HFFc6 (cell line): ENCODE results near the gene RASGEF1B. TPM values are rescaled to one million over a fixed set of nuclear protein-coding genes. Genes with fewer than 3 reads are reported as not detected.

ENCODE experiments used
- DNase-seq: peaks from one replicate; pipeline ENCODE4 v3.0.0-alpha.2; 2018
- H3K27ac Mint-ChIP-seq: 2 replicates; pipeline ENCODE4 v1.8.0; 2020; ENCODE audit warnings: mild to moderate bottlenecking, mixed read lengths
- H3K27me3 Mint-ChIP-seq: 2 replicates; pipeline ENCODE4 v1.8.0; 2021; ENCODE audit warnings: mild to moderate bottlenecking, moderate library complexity, mixed read lengths; ENCODE audit not compliant: insufficient read depth
- H3K36me3 Mint-ChIP-seq: 2 replicates; pipeline ENCODE4 v1.8.0; 2021; ENCODE audit warnings: low read depth, mixed read lengths
- H3K4me1 Mint-ChIP-seq: 2 replicates; pipeline ENCODE4 v1.8.0; 2020; ENCODE audit warnings: low read depth, mixed read lengths
- H3K4me3 Mint-ChIP-seq: 2 replicates; pipeline ENCODE4 v1.8.0; 2020; ENCODE audit warnings: mild to moderate bottlenecking, moderate library complexity, mixed read lengths
- H3K9me3 Mint-ChIP-seq: 2 replicates; pipeline ENCODE4 v1.8.0; 2020; ENCODE audit warnings: mild to moderate bottlenecking, mixed read lengths
- CTCF ChIP-seq: fragments of 200-600 bp; sonication (generic); IDR thresholded peaks from 2 replicates; pipeline ENCODE4 v1.5.0; 2021; ENCODE audit warnings: antibody characterized with exemption, mild to moderate bottlenecking
- total RNA-seq, 6 experiments: library from RNA; stranded (reverse); fragmentation: NEBNext Ultra II Directional; extraction: Animal tissue kit (Norgen Biotek cat#: 25700); gene quantifications; 2 replicates in 1 of 6; 3 replicates in 5 of 6; pipeline ENCODE4 v1.2.3, GENCODE V29; 2021

RASGEF1B gene
- total RNA-seq, 6 experiments from 2014 or later: not detected

GRCh38 chr4:81508411-81509185 is 36.9 kb upstream of the RASGEF1B start:
- H3K9me3 Mint-ChIP-seq: peaks cover 33% of the 10 kb centered on the region
- DNase-seq: no peak
- H3K4me1 Mint-ChIP-seq: no peaks in the 10 kb centered on the region
- H3K4me3 Mint-ChIP-seq: no peak overlapping the region
- no peak for TF ChIP-seq CTCF
- no peak overlapping the region for H3K27ac Mint-ChIP-seq
- no peaks in the 10 kb centered on the region for H3K36me3 Mint-ChIP-seq
- H3K27me3 Mint-ChIP-seq: no peaks in the 10 kb centered on the region

DNA sequence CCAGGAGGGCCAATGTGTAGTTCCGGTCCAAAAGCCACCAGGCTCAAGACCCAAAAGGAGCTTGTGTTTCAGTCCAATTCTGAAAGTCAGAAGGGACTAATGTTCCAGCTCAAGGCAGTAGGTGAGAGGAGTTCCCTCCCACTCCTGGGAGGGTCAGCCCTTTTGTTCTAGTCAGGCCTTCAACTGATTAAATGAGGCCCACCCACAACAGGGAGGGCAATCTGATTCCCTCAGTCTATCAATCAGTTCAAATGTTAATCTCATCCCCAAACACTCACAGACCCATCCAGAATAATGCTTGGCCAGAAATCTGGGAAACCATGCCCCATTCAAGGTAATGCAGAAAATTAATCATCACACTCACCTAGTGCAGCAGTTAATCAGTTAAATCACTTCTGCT is 35.8 kb upstream of the RASGEF1B start:
- Mint-ChIP-seq H3K27me3 (no peaks in the 10 kb centered on the region), H3K9me3 (peaks cover 40% of the 10 kb centered on the region), H3K4me1 (no peaks in the 10 kb centered on the region), H3K27ac (no peak overlapping the region), H3K4me3 (no peak overlapping the region), H3K36me3 (no peaks in the 10 kb centered on the region)
- DNase-seq: no peak
- TF ChIP-seq CTCF: no peak

DNA sequence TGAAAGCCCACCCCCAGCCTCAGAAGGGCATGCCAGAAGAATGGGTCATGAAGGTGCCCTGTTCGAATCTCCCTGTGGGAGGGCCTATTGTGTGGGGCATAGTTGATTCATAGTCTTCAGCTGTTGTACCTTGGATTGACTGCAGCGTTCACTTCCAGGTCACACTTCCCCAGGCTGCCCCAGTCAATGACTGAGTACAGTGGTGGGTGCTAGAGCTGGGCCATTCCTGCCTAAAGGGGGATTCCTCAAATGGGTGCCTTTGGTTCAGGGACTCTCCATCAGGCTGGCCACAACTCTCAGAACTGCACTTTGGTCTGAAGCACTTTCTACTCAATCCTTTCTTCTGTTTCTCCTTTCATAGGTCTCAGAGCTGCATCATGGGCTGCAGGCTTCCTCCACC is 35.0 kb upstream of the RASGEF1B start:
- Mint-ChIP-seq H3K27ac (no peak overlapping the region), H3K4me3 (no peak overlapping the region), H3K36me3 (no peaks in the 10 kb centered on the region), H3K4me1 (no peaks in the 10 kb centered on the region), H3K27me3 (no peaks in the 10 kb centered on the region), H3K9me3 (peaks cover 43% of the 10 kb centered on the region)
- no peak for DNase-seq
- no peak for TF ChIP-seq CTCF

DNA sequence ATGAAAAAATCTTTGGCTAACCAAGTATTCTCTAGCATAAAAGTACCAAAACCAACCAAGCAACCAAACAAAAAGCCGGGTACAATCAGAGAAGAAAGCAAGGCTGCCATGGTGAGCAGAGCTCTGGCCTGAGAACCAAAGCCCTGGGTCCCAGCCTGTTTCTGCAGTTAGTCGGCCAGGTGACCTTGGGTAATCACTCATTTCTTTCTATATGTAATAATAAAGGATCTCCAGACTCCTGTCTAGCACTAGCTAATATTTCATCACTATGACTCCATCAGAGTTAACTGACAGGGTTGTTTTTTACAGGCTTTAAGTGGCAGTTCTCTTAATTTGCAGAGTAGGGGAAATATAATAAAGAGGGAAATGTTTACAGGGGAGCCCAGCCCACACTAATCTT is 34.0 kb upstream of the RASGEF1B start:
- Mint-ChIP-seq H3K27ac (no peak overlapping the region), H3K4me3 (no peak overlapping the region), H3K36me3 (no peaks in the 10 kb centered on the region), H3K4me1 (no peaks in the 10 kb centered on the region), H3K27me3 (no peaks in the 10 kb centered on the region), H3K9me3 (peaks cover 40% of the 10 kb centered on the region)
- no peak for TF ChIP-seq CTCF
- DNase-seq: no peak

- no peak for TF ChIP-seq CTCF
- Mint-ChIP-seq H3K4me3 (no peak overlapping the region), H3K27me3 (no peaks in the 10 kb centered on the region), H3K9me3 (peaks cover 36% of the 10 kb centered on the region), H3K27ac (no peak overlapping the region), H3K36me3 (no peaks in the 10 kb centered on the region), H3K4me1 (no peaks in the 10 kb centered on the region)
- no peak for DNase-seq
Measured at GRCh38 chr4:81505004-81505598, 33.4 kb upstream of the RASGEF1B start.
